Type B pancreatic cell (in vitro differentiated cells): Measurements from ENCODE around the gene SIGLECL1. TPM values are rescaled to one million over a fixed set of nuclear protein-coding genes. Genes with fewer than 3 reads are reported as not detected.
"Not testable (repeated sequence)": the region's sequence is repeated elsewhere in the genome, so short reads cannot be mapped to it uniquely, and the experiment has no call there.

Experiments used
- DNase-seq: peaks from one replicate; pipeline ENCODE4 v3.0.0; 2021; ENCODE audit warnings: mixed read lengths; ENCODE audit not compliant: unreplicated experiment; ENCODE audit errors: extremely low spot score
- H3K27ac Mint-ChIP-seq: 2 replicates; pipeline ENCODE4 v1.8.0; 2021; ENCODE audit warnings: mild to moderate bottlenecking, mixed read lengths
- H3K27me3 Mint-ChIP-seq: 2 replicates; pipeline ENCODE4 v1.8.0; 2021; ENCODE audit warnings: mixed read lengths
- H3K36me3 Mint-ChIP-seq: 2 replicates; pipeline ENCODE4 v1.8.0; 2021; ENCODE audit warnings: mixed read lengths
- H3K4me1 Mint-ChIP-seq: one replicate; pipeline ENCODE4 v1.8.0; 2021; ENCODE audit warnings: mixed read lengths; ENCODE audit not compliant: unreplicated experiment
- H3K4me3 Mint-ChIP-seq: 2 replicates; pipeline ENCODE4 v1.8.0; 2021; ENCODE audit warnings: mild to moderate bottlenecking, mixed read lengths
- H3K9me3 Mint-ChIP-seq: 2 replicates; pipeline ENCODE4 v1.8.0; 2021; ENCODE audit warnings: mixed read lengths
- total RNA-seq: library from RNA; stranded (reverse); gene quantifications from 2 replicates; pipeline ENCODE4 v1.2.1, GENCODE V29; 2021; ENCODE audit warnings: low replicate concordance
- TF ChIP-seq, protein P1 (sequence below): fragments of 200-600 bp; sonication (generic); conservative IDR thresholded peaks from 2 replicates; pipeline ENCODE4 v1.5.0; 2021; ENCODE audit warnings: antibody characterized with exemption, mild to moderate bottlenecking

SIGLECL1 gene
- total RNA-seq, 1 donor from 2014 or later, result not detected

DNA sequence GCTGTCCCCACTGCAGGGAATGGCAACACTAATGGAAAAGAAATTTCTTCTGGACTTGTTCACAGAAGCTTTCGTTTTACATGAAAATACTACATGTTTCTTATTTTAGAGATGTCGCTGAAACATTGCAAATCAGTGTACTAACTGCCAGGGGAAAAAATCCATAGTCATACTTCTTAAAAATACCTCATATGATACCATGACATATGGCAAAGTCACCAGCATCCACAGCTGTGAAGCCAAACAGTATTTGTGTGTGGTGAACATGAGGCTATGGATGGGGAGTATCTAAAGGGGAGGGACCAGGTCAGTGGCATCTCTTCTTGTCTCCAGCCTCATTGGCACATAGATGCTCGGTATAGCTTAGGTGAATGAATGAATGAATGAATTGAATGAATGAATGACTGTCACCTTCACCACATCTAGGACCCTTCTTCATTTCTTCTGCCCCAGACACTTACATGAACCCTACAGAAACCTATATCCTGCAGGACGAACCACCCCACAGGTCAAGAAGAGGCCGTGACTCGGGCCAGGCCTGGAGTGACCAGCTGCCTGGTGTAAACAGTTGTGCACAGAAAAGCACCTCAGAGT is 40.6 kb upstream of the SIGLECL1 start:
- H3K9me3 Mint-ChIP-seq, result no peaks in the 10 kb centered on the region
- no peaks in the 10 kb centered on the region for H3K36me3 Mint-ChIP-seq
- no peak overlapping the region for H3K4me3 Mint-ChIP-seq
- peaks cover 19% of the 10 kb centered on the region for H3K27me3 Mint-ChIP-seq
- no peak for DNase-seq
- TF ChIP-seq, protein P1, sequence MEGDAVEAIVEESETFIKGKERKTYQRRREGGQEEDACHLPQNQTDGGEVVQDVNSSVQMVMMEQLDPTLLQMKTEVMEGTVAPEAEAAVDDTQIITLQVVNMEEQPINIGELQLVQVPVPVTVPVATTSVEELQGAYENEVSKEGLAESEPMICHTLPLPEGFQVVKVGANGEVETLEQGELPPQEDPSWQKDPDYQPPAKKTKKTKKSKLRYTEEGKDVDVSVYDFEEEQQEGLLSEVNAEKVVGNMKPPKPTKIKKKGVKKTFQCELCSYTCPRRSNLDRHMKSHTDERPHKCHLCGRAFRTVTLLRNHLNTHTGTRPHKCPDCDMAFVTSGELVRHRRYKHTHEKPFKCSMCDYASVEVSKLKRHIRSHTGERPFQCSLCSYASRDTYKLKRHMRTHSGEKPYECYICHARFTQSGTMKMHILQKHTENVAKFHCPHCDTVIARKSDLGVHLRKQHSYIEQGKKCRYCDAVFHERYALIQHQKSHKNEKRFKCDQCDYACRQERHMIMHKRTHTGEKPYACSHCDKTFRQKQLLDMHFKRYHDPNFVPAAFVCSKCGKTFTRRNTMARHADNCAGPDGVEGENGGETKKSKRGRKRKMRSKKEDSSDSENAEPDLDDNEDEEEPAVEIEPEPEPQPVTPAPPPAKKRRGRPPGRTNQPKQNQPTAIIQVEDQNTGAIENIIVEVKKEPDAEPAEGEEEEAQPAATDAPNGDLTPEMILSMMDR, result no peak
- H3K4me1 Mint-ChIP-seq, result no peaks in the 10 kb centered on the region
- no peak overlapping the region for H3K27ac Mint-ChIP-seq

DNA sequence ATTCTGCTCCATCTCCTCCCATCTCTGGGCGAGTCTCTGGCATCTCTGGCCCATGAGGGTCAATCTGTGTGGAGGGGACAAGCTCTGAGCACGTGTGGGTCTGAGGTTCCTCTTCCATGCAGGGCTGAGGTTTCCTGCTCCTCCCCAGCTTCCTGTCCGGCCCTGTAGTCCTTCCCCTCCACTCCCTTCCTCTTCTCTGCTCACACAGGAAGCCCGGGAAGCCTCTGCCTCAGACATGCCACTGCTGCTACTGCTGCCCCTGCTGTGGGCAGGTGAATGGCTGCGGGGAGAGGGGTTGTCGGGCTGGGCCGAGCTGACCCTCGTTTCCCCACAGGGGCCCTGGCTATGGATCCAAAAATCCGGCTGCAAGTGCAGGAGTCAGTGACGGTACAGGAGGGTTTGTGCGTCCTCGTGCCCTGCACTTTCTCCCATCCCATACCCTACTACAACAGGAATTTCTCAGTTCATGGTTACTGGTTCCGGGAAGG is 40.0 kb upstream of the SIGLECL1 start:
- H3K9me3 Mint-ChIP-seq, H3K4me3 Mint-ChIP-seq, H3K4me1 Mint-ChIP-seq, H3K27ac Mint-ChIP-seq, H3K36me3 Mint-ChIP-seq, DNase-seq: not testable (repeated sequence)
- H3K27me3 Mint-ChIP-seq, result peaks cover 19% of the 10 kb centered on the region

DNA sequence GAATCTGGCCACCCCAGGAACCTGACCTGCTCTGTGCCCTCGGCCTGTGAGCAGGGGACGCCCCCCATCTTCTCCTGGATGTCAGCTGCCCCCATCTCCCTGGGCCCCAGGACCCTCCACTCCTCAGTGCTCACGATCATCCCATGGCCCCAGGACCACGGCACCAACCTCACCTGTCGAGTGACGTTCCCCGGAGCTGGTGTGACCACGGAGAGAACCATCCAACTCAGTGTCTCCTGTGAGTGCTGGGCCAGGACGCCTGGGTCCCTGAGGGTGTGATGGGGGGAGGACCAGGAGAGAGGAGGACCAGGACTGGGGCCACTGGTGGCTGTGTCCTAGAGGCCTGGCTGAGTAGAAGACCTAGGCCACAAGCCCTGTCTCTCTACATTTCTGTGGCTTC is 39.0 kb upstream of the SIGLECL1 start:
- H3K9me3 Mint-ChIP-seq, result no peaks in the 10 kb centered on the region

DNA sequence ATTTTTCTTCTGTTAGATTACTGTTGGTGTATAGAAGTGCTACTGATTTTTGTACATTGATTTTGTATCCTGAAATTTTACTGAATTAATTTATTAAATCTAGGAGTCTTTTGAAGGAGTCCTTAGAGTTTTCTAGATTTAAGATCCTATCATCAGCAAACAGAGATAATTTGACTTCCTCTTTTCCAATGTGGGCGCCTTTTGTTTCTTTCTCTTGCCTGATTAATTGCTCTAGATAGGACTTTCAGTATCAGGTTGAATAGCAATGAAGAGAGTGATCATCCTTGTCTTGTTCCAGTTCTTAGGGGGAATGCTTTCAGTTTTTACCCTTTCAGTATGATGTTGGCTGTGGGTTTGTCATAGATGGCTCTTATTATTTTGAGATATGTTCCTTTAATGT is 31.6 kb upstream of the SIGLECL1 start:
- Mint-ChIP-seq H3K27me3 (peaks cover 20% of the 10 kb centered on the region), H3K4me1 (no peaks in the 10 kb centered on the region), H3K9me3 (no peaks in the 10 kb centered on the region), H3K36me3 (no peaks in the 10 kb centered on the region), H3K4me3 (no peak overlapping the region), H3K27ac (no peak overlapping the region)
- TF ChIP-seq, protein P1, result no peak
- no peak for DNase-seq

More for the DNA sequence above, 39.0 kb upstream of the SIGLECL1 start:
- TF ChIP-seq, protein P1, result no peak
- peaks cover 19% of the 10 kb centered on the region for H3K27me3 Mint-ChIP-seq
- H3K27ac Mint-ChIP-seq, result no peak overlapping the region
- H3K4me1 Mint-ChIP-seq, result no peaks in the 10 kb centered on the region
- no peak overlapping the region for H3K4me3 Mint-ChIP-seq
- no peaks in the 10 kb centered on the region for H3K36me3 Mint-ChIP-seq
- DNase-seq, result no peak

DNA sequence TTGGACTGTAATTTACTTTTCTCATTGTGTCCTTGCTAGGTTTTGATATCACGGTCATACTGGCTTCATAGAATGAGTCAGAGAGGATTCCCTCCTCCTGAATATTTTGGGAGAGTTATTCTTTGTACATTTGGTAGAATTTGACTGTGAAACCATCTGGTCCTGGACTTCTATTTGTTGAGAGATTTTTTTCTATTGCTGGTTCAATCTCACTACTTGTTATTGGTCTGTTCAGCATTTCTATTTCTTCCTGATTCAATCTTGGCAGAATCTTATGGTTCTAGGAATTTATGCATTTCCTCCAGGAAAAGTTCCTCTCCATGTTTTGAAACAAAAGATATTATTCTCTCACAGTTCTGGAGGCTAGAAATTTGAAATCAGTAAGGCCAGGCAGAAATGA is 30.9 kb upstream of the SIGLECL1 start:
- Mint-ChIP-seq H3K9me3 (no peaks in the 10 kb centered on the region), H3K4me1 (no peaks in the 10 kb centered on the region), H3K27me3 (peaks cover 20% of the 10 kb centered on the region), H3K36me3 (no peaks in the 10 kb centered on the region), H3K27ac (no peak overlapping the region), H3K4me3 (no peak overlapping the region)
- TF ChIP-seq, protein P1, result no peak
- DNase-seq, result no peak

DNA sequence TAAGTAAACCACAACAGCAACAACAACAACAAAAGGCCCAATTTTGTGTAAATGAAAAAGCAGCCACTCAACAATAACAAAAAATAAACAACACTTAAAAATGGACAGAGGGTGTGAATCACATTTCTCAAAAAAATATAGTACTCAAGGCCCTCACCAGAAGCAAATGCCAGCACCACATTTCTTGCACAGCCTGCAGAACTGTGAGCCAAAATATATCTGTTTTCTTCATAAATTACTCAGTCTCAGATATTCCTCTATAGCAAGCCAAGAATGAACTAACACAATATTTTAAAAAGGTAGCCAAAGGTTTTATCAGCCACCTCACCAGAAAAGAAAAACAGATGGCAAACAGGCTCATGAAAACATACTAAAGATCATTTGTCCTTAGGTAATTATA is 29.9 kb upstream of the SIGLECL1 start:
- Mint-ChIP-seq H3K4me1 (no peaks in the 10 kb centered on the region), H3K9me3 (no peaks in the 10 kb centered on the region), H3K27ac (no peak overlapping the region), H3K4me3 (no peak overlapping the region), H3K27me3 (peaks cover 20% of the 10 kb centered on the region), H3K36me3 (no peaks in the 10 kb centered on the region)
- TF ChIP-seq, protein P1, result no peak
- DNase-seq, result no peak
